GM21423 (cell line): ENCODE measurements around the gene GNA15.
"Not testable (repeated sequence)": the region's sequence is repeated elsewhere in the genome, so short reads cannot be mapped to it uniquely, and the experiment has no call there.

Experiments used
- ATAC-seq: cut with Tn5 transposase; IDR thresholded peaks from one replicate; pipeline ENCODE4 v1.9.1; 2021; ENCODE audit warnings: mild to moderate bottlenecking, moderate library complexity; ENCODE audit not compliant: unreplicated experiment

Gene GNA15, protein sequence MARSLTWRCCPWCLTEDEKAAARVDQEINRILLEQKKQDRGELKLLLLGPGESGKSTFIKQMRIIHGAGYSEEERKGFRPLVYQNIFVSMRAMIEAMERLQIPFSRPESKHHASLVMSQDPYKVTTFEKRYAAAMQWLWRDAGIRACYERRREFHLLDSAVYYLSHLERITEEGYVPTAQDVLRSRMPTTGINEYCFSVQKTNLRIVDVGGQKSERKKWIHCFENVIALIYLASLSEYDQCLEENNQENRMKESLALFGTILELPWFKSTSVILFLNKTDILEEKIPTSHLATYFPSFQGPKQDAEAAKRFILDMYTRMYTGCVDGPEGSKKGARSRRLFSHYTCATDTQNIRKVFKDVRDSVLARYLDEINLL

DNA sequence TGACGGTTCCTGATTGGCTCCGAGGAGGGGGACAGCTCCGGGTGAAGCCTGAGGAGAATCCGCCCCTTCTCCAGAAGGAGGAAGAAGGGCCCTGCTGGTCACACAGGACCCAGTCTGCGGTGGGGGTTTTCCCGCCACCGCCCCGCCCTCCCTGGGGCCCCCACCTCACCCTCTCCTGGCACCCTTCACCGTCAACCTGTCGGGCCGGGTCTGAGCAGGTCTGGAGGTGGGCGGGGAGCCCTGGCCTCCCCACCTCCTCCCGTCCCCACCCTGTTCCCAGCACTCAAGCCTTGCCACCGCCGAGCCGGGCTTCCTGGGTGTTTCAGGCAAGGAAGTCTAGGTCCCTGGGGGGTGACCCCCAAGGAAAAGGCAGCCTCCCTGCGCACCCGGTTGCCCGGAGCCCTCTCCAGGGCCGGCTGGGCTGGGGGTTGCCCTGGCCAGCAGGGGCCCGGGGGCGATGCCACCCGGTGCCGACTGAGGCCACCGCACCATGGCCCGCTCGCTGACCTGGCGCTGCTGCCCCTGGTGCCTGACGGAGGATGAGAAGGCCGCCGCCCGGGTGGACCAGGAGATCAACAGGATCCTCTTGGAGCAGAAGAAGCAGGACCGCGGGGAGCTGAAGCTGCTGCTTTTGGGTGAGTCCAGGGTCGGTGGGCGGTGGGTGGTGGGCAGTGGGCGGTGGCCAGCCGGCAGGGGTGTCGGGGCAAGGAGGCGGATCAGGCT, at the start of gene GNA15:
Gene GNA15 (plus strand): TSS at position 73 of the 723 bp plus-strand sequence. CDS start 418 bp downstream, at position 491.
- ATAC-seq, result peak; percentile 38

DNA sequence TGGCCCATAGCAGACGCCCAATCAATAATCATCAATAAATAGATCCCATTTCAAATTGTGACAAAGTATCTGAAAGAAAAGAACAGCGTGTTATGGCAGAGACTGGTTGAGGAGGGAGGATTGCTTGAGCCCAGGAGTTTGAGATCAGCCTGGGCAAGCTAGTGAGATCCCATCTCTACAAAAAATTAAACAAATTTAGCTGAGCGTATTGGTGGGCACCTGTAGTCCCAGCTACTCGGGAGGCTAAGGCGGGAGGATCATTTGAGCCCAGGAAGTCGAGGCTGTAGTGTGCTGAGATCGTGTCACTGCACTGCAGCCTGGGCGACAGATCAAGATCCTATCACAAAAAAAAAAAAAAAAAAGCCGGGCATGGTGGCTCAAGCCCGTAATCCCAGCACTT, 48.1 kb upstream of the GNA15 start:
- ATAC-seq, result no peak

DNA sequence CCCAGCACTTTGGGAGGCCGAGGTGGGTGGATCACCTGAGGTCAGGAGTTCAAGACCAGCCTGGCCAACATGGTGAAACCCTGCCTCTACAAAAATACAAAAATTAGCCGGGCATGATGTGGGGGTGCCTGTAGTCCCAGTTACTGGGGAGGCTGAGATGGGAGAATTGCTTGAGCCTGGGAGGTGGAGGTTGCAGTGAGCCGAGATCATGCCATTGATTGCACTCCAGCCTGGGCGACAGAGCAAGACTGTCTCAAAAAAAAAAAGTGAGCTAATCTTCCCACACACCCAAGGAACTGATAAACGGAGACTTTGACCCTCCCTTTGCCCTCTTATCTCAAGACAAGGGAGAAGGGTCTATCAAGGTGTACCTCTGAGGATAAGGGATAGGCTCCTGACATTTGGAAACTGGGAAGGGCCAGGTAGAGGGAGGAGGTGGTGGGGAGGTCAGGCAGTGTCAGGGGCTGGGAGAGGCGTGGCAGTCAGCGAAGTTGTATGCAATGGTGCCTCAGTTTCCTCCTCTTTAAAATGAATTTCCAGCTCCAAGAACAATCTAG, 46.5 kb upstream of the GNA15 start:
- ATAC-seq, result not testable (repeated sequence)

DNA sequence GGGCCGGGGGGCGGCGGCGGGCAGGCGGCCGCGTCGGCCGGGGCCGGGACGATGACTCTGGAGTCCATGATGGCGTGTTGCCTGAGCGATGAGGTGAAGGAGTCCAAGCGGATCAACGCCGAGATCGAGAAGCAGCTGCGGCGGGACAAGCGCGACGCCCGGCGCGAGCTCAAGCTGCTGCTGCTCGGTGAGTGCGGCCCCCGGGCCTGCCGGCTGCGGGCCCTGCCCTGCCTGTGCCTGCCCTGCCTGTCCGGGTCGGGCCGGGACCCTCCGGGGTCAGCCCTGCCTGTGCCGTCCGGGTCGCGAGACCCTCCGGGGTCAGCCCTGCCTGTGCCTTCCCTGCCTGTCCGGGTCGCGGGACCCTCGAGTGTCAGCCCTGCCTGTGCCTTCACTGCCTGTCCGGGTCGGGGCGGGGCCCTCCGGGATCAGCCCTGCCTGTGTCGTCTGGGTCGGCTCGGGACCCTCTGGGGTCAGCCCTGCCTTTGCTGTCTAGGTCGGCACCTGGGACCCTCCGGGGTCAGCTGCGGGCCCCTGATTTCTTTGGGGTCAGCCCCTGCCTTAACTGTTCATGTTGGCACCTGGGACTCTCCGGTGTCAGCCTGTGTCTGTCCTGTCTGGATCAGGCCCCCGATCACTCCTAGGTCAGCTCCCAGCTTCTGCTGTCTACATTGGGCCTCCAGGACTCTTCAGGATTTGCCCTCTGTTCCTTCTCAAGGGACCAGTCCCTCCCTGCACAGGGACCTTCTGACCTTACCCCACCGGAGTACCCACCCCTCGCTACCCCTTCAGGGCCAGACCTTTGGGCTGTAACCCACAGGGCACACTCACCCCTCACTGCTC, 41.0 kb upstream of the GNA15 start:
- peak; percentile 20 for ATAC-seq

DNA sequence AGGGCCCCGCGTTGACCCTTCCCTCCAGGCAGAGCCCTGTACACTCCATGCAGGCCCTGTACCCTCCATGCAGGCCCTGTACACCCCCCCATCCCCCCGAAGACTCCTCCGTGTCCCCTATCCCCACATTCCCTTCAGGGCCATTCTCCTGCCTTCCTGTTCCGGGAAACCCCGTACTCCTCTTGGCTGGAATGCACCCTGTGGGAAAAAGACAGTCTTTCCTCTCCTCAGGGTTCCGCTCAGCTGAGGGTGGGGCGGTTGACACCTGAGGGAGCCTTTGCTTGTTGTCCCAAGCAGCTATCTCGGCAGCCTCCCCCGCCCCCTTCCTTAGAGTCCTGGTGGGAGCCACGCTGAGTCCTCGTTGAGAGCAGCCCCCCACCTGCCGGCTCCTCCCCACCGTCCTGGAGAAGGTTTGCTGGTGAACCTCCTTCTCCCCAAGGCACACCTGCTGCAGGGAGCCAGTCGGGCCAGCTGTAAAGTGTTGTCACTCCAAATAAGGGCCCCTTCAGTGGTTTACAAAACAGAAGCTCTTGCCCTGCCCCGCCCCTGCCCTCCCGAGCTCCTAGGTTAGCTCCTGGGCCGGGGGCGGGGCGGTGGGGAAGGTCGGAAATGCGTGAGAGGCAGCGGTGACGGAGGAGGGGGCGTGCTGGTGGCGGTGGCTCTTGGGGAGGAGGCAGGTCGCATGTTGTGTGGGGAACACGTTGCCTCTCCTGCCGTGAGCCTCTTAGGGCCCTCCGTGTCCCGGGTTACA, 40.2 kb upstream of the GNA15 start:
- no peak for ATAC-seq

DNA sequence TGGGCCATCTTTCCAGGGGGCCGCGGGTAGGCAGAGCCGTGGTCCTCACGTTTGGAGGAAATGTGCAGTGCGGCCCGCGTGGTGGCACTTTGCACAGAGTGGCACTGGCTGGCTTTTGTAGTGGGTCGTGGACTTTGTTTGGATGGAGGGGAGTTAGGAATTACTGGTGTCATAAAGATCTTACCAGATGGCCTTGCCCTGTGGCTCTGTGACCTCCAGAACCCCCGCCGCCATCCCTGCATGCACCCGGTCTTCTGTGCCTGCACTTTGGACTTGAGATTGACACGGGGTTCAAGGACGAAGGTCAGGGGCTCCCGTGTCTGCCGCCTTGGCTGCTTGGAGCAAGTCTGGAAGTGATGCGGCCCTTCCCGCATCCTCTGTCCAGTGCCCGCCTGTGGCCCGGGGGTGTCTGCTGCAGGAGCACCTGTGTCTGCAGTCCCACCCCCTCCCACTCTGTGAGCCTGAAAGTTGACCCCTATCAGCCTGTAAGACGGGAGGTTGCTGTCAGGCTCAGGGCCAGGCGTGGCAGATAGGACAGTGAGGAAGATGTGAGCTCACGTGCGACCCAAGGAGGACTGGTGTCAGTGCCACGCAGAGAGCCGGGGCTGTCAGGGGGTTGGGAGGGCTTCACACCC, 39.4 kb upstream of the GNA15 start:
- no peak for ATAC-seq

DNA sequence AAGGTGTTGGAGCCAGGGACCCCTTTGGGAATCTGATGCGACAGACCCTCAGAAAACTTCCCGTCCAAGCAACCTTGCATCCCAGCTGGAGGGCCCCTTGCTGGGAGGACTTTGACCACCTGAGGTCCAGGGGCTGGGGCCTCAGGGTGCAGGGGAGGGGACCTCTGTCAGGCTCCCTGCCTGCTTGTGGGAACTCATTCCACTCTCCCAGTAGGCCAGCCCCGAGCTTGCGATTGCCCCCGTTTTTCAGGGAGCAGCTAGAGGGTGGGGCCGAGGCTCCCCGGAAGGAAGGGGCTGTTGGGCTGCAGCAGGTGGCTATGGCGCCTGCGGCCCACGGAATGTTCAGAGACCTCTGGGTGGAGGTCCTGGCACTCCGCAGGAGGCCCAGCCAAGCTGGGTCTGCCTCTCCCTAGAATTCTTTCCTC, 38.9 kb upstream of the GNA15 start:
- ATAC-seq, result no peak

DNA sequence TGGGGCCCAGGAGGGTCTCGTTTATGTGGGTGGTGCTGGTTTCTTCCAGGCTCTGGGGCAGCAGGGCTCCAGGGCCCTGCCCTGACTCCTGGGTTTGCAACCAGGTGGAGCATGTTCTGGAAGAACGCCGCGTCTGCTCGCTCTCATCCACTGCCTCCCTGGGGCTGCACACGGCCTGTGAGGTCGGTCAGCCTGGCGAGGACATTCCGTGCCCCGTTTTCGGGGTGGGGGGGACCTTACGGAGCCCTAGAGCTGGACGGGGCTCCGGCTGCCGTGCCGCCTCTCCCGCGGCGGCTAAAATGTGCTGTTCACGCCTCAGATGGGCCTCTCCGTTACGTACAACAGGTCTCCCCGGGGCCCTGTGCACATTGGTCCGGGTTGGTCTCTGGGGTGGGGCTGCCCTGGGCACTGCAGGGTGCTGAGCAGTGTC, 38.4 kb upstream of the GNA15 start:
- ATAC-seq, result no peak

DNA sequence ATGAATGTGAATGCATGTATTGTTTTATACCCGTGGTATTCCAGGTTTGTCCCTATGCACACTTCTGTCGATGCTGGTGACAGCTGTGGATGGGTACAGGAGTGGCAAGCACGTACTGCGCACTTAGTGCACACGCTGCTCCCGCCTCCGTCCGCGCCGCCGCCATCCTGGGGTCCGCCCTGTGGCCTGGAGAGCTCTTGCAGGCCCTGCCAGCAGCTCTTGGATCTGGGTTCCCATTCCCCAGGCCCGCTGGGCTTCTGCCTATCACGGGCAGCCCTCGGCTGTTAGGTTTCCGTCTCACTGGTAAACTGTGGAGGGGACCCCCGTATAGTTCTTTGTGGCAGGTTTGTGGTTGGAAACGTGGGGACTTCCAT, 37.7 kb upstream of the GNA15 start:
- no peak for ATAC-seq

DNA sequence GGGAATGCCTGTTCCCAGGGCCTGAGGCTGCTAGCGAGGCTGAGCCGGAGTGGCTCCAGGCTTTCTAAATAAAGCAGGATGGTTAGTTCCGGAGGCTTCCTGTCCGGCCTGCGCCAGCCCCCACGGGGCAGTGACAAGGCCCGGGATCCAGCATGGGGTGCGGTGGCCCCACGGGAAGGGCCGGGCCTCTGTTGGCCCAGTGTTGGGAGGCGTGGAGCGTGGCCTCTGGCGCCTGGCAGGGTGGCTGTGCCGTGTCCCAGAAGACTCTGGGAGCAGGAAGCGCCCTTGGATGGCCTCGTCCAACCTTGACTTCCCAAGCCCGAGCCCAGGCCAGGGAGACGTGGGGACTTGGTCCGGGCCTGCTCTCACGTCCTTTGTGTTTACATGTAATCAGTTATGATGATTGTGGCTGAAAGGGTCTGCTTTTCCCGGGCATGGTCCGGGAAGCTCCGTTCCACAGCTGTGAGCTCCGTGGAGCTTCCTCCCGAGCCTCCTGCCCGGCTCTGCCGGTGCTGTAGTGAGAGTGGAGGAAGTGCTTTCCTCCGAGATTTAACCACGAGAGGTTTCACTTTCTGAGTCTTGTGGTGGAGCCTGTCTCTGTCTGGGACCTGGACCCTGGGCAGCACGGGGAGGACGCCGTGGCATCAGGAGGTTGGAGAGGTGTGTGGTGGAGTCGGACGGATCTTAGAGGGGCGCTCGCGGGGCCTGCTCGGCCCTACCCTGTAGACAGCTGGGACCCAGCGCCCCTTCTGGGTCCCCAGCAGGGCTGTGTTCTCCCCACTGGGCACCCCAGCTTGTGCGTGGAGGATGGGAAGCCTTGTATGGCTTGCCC, 37.1 kb upstream of the GNA15 start:
- ATAC-seq, result no peak

DNA sequence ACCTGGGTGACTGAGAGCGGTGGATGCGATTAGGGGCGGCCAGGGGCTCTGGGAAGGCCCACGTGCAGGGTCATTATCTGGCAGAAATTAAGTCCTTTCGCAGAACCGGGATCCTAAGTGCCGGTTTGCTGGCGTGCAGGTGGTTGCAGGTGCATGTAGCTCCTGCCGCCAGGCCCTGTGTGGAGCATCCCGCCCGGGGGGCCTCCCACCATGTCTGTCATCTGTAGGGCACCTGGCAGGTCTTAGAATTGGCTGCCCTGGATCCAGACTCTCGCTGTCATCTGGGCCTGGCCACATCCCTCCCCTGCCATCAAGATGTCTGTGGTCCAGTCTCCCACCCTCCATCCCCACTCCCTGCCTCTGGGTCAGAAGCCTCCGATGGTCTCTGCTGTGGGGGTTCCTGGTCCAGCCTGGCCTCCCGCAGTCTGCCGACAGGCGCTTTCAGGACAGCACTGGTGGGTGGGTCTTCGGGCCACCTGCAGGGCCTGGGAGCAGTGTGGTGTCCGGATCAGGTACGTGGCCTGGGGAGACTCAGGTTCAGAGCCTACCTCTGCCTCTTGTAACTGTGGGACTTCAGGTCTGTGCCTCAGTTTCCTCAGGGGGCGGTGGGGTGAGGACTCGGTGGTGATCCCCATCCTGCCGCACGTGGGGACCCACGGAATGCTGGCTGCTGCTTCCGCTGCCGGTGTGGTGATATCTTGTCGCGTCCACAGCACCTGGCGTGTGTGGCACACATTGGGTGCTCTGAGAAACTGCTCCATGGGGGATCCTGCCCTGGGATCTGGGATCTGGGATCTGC, 36.3 kb upstream of the GNA15 start:
- ATAC-seq, result no peak

DNA sequence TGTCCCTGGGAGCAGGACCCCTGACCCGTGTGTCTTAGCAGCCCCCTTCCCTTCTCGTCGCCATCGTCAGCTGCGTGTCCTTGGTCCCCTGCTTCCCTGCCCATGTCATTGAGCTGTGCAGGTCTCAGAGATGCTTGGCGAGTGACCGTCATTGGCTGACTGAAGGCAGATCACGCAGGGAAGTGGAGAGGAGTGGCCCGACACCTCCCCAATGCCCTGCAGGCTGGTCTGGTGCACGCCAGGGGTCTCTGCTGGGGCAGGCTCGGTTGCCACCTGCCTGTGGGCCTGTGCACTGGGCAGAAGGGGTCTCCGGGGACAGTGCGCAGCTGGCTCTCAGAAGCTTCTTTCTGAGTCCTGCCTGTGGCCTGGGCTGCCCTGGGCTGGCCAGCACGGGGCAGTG, 35.5 kb upstream of the GNA15 start:
- no peak for ATAC-seq

DNA sequence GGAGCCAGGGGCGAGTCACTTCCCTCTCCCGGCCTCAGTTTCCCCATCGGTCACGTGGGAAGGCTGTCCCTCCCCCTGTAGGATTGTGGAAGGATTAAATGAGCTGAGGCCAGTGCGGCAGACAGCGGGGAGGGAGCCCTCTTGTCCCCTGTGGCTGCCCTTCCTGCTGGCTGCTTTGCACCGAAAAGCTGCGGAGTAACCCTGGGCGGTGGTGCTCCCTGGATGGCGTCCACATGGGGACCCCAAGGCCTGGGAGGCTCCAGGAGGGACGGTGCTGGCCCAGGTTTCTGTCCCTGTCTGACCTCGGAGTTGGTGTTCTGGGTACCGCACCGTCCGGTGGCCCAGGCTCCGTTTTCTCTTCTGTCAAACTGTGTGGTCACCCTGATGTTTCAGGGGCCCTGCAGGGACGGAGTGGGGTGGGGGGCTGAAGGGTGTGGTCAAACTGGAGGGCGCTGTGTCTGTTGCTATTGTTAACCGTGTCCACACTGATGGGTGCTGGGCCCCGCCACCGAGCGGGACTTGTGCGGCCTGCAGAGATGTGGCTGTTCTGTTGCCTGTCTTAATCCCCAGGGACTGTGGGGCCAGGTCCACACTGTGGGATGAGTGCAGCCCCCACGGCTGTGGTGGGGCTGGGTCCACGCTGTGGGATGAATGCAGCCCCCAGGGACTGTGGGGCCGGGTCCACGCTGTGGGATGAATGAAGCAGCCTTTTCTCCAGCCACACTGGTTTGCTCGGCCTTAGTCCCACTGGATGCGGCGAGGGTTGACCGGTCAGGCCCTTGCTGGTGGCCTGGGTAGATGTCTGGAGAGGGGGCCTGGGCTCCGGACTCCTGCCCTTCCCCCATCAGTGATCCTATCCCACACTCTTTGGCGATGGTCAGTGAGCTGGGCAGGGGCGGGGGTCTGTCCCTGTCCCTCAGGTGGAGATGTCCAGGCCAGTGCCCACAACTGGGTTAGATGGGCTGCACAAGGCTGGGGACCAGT, 34.8 kb upstream of the GNA15 start:
- no peak for ATAC-seq

DNA sequence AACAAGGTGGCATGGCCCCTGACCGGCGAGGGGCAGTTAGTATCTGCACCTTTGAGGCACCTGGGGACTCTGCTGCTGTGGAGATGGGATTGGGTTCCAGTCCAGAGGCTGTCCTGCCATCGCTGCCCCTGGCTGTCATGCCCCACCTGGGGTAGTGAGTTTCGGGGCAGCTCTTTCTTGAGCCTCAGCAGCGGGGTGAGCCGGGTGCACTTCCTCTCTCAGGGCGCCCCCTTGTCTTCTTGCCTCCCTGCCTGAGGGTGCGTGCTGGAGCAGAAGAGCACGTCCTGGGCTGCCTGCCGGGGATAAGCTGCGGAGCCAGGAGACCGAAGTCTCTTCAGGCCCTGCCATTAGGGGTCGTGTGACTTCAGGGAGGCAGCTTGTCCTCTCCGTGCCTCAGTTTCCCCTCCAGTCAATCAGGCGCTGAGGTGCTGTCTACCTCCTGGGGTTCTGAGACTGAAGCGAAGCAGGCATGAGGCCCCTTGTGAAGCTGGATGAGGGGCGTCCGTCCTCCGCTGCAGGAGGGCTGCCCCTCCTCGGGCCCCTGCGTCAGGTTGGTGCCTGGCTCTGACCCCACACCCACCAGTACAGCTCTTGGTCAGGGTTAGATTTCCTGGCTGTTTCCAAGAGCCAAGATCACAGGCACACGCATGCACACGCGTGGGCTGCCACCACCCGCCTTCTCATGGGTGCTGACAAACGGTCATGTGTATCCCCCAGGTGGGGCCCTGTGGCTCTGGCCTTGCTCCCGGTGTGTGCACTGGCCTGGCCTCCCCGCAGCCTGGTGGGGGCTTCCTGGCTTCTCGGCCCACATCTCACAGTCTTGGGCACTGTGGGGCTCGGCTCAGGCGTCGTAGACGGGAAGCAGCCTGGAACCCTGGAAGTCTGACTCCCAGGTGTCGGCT, 33.3 kb upstream of the GNA15 start:
- no peak for ATAC-seq

DNA sequence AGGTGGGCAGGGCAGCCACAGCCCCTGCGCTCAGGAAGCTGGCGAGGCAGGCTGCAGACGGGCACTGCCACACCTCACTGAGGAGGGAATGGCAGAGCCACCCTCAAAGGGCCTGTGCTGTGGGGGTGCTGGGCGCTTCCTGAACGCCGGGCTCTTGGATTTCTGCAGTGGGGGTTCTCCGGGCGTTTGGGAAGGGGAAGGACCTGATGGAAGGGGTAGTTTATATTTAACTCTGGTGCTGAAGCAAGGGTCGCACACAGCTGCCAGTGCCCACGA, 31.2 kb upstream of the GNA15 start:
- ATAC-seq, result no peak
